Measurements from ENCODE around the gene PSD4.
A peak's percentile ranks its signal among the peaks of the same experiment; 100 is the strongest.

The PSD4 gene

DNA sequence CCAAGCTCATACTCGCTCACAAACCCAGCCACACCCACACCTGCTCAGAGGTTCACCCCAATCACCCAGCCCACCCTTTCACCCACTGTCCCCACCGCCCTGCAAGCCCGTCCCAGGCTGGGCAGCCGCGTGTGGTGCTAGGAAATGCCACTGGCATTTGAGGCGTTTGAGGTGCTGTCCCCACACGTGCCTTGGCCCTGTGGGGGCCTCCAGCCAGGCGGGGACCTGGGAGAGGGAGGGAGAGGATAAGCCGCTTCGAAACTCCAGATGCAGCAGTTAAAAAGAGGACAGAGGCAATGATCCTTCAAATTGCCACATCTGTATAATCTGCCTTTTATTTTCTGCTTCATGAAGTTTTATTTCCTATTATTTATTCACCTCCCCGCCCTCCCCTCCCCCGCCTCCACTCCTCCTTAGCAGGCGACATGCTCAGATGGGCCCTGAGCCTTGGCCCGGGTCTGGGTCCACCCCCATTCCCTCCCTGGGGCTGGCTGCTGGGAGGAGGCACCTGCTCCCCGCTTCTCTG, 35.9 kb downstream of the PSD4 start:
- DNase-seq: no peak

DNA sequence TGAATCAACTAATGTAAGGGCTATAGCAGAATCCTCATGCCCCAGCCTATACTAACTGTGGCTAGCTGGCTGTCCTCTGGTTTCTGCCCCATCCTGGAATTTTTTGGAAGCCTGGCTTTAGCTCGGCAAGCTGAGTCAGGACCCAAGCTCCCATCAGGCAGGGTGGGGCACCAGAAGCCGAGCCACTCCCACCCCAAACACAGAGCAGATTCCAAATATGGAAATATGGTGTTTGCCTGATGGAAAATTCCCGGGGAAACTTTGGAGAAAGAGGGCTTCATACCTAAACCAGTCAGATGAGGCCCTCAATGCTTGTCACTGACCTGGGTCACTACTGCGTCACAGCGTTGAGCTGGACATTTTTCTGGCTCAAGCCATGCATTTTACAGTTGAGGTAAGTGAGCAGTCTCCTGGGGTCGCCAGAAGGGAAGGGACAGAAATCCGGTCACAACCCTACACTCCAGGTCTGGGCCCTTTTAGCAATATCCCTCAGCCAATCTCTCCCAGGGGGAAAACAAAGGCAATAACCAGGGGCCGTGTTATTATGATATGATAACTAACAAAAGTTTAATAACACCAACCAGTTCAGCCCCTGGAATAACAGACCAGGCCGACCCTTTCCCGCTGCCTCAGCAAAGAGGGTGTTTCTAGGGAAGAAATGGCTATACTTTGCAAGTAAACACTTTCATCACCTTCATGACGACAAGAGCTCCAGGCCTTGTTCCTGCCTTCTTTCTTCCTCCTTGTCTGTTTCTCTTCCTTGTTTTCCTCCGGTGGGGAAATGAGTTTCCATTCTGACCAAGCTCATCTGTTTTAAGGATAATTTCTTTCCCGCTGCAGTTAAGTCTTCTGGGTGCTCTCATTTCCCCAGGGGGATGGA, 37.7 kb downstream of the PSD4 start:
- DNase-seq: no peak

DNA sequence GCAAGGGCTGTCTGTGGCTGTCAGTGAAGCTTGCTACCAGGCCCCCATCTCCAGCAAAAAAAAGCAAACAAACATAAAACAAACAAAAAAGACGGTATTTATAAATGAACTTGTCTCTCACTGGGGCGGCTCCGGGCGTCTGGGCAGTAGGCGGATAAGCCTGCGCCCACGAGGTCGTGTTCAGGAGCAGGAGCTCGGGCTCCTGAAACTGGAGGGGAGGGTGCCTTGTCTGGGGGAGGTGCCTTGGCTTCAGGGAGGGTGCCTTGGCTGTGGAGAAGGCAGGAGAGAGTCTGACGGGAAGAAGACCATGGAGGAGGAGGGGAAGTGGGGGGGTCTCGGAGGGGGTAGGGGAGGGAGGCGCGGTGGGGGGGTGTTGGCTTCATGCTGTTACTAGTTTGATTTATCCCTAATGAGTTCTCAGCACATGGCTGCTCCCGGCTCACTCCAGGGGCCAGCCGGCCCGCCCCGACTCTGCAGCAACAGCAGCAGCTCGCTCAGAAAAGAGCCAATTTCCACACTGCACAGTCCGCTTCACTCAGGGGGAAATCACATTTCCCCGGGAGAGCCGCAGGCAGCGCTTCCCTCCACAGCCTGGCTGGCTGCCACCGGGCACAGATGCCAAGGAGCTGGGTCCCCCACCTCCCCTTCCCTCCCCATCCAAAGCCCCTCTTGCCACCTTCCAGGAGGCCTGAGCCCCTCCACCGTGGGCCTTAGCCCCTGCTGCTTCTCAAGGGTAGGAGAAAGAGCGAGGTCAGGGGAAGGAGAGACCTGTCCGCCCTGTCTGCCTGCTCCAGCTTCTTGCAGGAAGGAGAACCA, 38.7 kb downstream of the PSD4 start:
- DNase-seq: no peak

DNA sequence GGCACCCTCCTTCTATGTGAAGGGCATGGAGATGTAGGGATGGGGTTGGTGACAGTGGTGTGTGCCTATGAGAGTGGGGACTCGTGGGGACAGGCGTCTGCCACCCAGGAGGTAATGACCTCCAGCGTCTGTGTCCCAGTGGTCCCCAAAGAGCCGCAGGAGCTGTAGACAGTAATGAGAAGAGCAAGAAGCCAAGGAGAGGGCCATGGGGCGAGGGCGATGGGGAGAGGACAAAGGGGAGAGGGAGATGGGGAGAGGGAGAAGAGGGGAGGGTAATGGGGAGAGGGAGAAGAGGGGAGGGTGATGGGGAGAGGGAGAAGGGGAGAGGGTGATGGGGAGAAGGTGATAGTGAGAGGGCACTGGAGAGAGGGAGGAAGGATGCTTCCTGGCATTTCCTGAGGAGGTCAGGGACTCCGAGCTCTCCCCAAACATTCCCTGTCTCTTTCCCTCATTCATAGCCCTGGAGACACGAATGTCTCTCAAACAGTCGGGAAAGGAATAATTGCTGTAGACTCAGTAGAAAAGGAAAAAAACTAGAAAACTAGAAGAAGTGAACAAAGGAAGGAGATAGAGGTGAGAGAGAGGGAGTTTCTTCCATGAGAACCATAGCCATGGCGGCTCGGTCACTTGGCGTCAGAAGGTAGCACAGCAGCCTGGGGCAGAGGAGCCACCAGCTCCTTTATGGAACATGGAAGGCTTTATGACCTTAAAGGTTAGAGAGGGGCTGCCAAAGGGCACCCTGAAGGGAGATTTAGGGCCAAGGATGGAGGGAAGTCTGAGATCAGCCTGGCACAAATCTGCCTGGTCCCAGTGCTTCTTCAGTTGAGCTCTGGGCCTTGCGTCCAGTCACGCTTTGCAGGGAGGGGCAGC, 39.5 kb downstream of the PSD4 start:
- no peak for DNase-seq

DNA sequence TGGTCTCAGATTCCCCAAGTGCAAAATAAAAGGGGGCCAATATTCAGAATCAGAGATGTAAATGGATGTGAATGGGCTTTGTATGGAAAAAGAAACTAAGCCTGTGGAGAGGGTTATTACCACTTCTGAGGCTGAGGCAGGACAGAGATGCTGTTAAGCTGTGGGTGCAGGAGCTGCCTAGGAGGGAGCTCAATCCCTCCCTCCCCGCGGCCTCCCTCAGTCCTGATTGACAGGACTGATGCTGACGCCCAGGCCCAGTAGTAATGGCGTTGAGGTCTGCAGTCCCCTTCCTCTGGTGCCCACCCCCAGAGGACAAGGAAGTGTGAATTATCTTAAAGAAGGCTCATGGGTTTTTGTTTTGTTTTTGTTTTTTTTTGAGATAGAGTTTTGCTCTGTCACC, 40.4 kb downstream of the PSD4 start:
- DNase-seq: no peak

DNA sequence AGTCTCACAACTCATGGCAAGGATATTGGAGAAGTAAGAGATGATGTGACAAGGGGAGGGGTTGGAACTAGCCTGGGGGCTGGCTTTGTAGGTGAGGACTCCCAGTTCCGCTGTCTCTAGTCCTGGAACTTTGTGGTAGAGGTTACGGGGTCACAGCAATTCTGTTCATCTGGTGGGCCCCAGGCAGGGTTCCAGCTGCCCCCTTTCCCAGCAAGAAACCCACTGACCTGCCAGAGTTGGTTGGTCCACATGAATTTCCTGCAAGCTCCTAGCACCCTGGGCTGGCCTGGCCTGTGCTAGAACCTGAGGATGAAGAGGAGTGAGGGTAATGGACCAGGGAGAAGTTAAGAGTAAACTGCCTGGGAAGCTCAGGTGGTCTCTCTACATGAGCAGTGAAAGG, 41.3 kb downstream of the PSD4 start:
- DNase-seq: no peak

DNA sequence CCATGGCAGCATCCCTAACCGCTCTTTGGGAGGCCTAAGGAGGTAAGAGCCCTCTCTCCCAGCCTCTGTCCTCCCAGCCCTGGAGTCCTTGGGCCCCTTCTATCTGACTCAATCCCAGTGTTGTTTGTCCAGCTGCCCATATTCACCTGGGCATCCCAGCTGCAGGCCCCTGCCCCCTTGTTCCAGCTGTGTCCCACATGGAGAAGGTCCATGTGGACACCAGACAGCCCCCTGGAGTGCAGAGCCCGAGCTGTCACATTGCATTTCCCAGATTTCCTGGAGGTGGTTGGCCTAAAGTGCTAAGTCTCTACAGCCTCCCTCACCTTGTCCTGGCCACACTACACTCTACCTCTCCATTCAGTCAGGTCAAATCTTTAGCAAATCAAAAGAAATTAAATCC, 42.5 kb downstream of the PSD4 start:
- no peak for DNase-seq

DNA sequence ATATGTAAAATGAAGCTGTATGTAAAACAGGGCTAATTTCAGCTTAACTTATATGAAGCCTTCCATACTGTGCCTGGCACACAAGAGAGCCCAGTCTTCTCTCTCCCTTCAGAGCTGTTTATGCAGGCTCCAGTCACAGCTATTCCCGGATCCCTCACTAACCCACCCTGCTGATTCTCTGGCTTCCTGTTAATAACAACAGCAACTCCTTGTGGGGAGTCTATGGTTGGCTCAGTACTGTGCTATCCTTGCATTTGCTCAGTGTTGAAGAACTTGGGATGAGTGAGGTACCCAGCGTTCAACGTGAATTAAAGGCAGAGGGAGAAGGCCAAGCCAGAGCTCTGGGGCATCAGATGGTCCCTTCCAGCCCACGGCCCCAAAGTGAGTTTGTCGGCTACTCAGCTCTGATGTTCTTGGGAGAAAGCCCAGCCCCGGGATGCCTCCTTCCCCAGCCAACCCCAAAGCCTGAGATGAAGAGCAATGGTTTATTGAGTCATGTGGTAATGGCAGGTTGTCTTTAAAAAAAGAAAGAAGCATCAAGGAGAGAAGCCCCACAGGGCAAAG, 43.2 kb downstream of the PSD4 start:
- no peak for DNase-seq

DNA sequence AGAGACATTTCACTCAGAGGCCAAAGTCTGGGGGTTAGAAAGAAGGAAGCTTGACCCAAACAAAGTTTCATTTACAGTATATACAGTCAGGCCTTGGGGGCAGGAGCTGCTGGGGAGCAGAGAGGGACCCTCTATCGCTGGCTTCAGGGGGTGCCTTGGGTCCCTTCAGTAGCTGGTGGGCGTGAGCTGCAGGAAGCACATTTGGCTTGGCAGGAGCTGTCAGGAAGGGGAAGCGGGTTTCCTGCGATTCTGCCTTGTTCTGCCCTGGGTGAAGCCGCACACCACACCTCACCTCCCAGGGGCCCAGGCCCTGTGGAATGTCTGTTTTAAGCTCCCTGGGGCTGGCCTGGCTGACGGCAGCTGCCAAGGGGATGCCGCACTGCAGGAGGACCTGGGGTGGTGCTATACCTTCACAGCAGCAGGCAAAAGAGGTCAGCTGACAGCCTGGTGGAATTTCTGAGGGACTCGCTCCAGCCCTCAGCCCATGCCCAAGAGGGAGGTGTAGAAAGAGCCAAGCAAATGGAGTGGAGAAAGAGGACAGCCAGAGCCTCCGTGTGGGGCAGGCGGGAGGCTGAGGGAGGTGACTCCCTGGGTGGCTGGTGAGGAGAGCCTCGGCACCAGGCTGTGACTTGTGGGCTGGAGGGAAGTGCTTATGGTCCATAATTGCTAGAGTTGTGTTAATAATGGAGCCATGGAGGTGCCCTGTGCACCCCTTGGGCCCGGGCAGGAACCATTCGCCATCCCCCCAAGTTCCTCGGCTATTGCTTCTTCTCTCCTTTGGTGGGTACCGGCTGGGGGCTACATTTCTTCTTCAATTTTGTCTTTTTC, 43.9 kb downstream of the PSD4 start:
- no peak for DNase-seq

DNA sequence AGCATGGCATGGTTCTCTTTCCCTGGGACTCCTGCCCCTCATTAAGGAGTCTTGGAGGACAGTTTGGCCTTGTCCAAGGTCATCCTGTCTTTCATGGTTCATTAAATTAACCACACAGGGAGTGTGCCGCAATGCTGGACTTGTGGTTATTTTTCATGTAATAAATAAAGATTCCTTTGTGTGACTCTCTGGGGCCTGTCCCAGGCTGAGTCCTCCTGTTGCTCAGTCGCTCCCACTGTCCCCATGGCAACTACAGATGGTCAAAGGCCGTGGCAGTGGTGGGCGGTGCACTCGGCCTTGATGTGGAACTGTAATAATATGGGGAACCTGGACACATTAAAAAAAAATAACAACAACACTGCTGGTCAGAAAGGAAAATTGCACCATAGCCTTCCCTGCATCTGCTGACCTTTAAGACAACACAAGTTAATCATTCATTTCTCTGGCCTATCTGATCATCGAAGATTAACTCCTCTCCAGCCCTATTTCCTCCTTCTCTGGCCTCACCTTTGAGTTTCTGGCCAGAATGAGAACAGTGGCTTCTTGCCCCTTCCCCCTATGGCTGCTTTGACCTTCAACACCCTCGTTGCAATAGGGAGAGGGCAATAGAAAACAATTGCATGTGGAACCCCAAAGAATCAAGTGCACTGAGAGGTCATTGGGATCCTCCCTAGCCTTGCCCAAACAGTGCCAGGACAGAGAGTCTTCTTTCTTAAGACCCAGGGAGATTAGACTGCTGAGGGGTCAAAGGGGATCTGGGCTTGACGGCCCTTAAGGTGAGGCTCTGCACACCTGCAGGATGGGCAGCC, 44.7 kb downstream of the PSD4 start:
- no peak for DNase-seq

DNA sequence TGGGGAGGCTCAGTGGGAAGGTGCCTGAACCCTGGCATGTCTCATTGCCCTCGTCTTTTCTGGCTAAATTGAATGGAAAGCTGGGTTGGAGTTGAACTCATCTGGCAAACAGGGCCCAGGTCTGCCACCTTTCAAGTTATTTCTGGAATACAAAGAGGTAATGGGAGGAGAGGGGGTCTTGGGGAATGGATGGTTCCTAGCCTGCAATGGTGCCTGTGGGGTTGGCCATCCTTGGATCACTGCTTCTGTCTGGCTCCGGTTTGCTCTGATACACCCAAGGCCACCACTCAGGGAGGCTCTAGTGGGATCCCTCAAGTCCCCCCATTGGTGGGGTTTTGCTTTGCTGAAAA, 45.3 kb downstream of the PSD4 start:
- DNase-seq: no peak

DNA sequence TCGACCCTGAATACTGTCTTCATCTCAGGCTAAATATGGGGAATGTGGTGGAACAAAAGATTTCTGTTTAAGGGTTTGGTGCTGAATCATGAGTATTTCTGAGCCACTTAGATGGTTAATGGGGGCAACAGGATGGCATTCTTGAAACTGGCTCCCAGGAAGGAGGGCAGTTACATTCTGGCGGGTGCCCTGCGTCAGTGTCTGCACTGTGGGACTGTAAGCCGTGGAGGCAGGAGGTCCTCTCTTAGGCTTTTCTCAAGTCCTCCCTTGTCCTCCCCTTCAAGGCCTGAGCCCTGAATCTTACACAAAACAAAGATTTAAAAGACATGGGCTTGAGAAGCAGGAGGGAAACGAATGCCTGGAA, 45.7 kb downstream of the PSD4 start:
- no peak for DNase-seq

DNA sequence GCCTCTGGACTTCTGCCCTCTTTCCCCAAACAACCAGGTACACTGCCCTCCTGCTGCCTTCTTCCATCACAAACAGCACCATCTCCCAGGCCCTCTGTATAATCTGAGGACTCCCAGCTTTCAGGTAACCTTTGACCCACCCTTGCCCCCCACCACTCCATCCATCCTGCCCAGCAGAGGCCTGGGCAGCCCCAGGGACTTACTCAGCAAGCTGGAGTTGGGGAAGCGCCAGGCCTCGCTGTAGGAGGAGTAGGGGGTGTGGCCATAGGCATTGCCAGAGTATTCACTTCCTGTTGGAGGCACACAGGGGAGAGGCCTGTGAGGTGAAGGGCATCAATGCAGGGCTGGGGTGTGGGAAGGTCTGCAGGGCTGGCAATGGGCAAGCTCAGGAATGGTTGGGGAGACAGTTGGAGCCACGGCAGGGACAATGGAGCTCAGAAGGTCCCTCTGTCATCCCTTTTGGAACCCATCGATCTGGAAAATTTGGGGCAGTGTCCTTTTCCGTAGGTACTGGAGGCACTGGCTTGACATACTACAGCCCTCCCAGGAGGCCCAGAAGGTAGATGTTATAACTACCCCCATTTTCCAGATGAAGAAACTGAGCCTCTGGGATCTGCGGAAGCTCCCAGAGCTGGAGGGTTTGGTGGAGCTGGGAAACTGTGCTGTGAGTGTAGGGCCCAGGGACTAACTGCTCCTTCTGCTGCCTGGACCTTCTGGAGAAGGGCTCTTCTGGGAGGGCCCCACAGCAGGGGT, 46.3 kb downstream of the PSD4 start:
- DNase-seq: no peak

DNA sequence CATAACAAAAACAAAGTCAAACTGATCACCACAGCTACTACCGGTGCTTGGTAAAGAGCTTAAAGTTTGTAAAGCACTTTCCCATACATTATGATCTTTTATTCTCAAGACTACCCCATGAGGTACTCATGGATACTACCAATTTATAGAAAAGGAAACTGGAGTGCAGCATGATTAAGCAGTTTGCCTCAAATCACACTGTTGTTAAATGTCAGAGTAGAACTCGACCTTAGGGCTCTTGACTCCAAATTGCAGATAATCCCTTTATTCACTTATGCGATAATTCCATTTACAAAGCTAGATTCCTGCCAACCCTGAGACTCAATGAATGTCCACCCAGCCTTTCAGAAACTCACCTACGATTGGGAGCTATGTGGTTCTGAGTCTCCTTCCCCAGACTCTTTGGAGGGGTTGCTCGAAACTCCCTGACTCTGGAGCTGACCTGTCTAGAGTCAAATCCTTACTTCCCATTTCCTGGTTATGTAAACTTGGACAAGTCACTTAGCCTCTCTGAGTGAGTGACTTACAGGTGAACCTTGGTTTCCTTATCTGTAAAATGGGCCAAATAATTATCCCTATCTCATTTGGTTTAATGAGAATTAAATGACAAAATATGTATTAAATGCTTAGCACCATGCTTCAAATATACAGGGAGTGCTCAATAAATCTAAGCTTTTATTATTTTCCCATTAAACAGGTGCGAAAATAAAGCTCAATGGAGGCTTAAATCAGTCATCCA, 47.4 kb downstream of the PSD4 start:
- no peak for DNase-seq

DNA sequence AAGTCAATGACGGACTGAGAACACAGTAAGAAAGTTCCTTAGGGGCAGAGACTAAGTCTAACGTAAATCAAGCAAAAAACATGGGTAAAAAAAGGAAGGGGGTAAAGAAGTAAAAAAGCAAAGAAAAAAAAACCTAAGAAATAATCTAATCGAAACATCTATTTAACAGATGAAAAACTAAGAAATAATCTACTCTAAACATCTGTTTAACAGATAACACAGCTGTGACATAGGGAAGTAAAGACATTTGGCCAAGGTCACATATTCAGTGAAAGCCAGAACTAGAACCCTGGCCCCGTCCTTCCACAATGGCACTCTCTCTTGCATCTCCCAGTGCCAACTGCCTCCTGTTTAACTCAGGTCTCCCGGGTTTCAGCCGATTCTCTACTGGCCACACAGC, 48.1 kb downstream of the PSD4 start:
- DNase-seq: no peak

DNA sequence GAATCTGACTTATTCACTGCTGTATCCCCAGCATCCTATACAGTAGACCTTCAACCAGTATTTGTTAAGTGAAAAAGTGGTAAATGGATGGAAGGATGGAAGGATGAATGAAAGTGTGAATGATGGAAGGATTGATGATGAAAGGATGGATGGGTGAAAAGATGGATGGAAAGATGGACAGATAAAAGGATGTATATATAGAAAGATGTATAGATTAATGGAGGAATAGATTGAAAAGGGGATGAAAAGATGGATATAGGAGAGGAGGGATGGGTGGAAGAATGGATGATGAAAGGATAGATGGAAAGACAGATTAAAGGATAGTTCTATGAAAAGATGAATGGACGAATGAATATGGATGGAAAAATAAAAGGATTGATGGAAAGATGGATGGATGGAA, 50.0 kb downstream of the PSD4 start:
- no peak for DNase-seq

DNA sequence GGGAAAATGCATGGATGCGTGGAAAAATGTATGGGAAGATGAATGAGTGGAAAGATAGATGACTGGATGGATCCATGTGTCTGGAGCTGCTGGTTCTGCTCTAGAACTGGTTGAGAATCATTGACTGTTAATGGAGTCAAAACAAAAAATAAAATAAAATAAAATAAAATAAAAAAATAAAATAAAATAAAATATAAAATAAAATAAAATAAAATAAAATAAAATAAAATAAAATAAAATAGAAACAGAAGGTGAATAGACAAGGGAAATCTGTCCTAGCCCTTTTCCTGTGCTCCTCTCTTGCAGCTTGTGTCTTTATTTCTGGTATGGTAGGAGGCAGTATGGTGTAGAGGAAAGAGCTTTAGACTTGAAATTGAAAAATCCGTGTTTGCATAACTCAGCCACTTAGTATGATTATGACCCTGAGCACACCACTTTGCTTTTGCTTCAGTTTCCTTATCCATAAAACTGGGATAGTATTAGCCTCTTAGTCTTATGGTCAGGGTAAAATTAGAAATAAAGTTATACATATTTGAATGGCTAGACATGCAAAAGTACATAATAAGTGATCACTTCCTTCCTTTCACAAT, 51.0 kb downstream of the PSD4 start:
- DNase-seq: no peak

DNA sequence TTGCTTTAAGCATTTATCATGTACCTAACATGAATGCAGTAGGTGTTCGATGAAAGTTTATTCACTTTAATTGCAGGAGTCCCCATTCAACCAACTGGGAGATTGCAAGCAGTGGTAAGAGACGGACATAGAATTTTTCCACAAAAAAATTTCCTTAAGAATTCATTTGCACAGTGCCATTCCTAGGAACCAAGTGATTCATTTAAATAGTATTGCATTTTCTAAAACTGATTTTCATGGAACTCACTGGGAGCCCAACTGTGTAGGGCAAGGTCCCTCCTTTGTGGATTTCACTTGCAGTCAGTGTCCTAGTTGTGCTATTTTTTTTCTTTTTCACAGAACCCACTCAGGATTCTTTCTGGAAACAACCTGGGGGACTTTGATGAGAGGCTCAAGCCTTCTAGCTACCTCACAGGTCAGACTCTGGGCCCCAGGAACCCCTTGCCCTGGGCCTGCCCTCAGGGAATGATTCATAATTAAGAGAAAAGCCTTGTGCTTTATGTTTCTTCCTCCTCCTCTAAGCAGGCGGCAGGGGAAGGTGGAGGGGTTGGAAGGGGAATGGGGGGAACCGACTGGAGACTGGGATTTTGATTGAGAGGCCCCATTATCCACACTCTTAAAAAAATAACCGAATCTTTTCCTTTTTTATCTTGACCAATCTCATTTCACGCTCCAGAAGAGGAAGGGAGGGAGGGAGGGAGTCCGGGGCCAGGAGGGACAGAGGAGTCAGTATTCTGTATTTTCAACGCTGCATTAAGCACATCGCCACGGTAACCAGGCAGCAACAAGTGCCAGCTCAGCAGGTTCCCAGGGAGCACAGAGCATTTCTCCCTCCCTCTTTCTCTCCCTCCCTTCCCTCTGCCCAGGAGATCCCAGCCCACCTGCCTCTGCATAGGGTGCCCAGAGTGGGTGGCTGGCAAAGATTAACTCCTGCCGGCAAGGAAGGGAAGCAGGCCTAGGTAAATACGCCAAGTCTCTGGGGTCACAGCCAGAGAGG, 51.8 kb downstream of the PSD4 start:
- peak; percentile 44 for DNase-seq
